GM12864 (cell line): Measurements from ENCODE around the gene PFDN6.

Experiments used
- DNase-seq: peaks from one replicate; pipeline ENCODE4 v3.0.0-alpha.2; 2011; ENCODE audit warnings: low read depth
- H3K4me3 ChIP-seq: 2 replicates; pipeline ENCODE4 v1.5.1; 2011; ENCODE audit warnings: mild to moderate bottlenecking, low read depth, low read length, control low read depth
- TF ChIP-seq, protein P1 (sequence below): IDR thresholded peaks from 2 replicates; pipeline ENCODE4 v1.5.1; 2011; ENCODE audit warnings: low read depth, mild to moderate bottlenecking, moderate library complexity, low read length, control low read depth, inconsistent platforms; ENCODE audit errors: missing control alignments

The PFDN6 gene

DNA sequence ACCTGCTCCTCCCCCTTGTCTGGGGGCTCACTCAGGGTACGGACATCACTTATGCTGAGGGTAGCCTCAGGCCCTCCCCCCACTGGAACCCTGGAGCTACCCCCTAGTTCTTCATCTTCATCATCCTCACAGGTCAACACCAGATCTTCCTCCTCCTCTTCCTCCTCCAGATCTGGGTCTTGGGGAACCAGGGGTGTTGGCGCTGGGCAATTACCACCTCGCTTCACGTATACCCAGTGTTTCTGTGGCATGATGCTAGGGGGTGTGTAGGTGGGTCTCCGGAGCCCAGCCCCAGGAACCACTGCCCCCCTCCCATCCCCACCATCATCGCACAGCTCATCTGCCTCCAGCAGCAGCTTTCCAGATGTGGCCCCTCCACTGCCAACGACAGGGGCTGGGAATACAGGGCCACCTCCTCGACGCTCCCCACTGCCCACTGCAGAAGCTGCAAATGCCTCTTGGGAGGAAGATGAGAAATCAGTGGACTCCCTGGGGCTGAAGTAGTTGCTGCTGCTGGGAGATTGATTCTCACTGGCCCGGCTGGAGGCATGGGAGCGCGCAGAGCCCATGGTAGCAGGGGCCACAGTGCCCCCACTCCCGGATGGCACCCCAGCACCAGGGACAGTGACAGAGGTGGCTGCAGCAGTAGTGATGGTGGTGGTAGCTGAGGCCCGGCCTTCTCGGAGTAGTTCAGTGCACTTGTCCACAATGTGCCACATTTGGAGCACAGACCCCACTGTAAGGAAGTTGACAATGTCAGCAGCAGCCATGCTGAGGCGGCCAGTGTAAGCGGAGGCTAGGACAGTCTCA, 26.6 kb downstream of the PFDN6 start:
- TF ChIP-seq, protein P1, sequence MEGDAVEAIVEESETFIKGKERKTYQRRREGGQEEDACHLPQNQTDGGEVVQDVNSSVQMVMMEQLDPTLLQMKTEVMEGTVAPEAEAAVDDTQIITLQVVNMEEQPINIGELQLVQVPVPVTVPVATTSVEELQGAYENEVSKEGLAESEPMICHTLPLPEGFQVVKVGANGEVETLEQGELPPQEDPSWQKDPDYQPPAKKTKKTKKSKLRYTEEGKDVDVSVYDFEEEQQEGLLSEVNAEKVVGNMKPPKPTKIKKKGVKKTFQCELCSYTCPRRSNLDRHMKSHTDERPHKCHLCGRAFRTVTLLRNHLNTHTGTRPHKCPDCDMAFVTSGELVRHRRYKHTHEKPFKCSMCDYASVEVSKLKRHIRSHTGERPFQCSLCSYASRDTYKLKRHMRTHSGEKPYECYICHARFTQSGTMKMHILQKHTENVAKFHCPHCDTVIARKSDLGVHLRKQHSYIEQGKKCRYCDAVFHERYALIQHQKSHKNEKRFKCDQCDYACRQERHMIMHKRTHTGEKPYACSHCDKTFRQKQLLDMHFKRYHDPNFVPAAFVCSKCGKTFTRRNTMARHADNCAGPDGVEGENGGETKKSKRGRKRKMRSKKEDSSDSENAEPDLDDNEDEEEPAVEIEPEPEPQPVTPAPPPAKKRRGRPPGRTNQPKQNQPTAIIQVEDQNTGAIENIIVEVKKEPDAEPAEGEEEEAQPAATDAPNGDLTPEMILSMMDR = no peak
- DNase-seq = no peak
- H3K4me3 ChIP-seq = no peak overlapping the region

DNA sequence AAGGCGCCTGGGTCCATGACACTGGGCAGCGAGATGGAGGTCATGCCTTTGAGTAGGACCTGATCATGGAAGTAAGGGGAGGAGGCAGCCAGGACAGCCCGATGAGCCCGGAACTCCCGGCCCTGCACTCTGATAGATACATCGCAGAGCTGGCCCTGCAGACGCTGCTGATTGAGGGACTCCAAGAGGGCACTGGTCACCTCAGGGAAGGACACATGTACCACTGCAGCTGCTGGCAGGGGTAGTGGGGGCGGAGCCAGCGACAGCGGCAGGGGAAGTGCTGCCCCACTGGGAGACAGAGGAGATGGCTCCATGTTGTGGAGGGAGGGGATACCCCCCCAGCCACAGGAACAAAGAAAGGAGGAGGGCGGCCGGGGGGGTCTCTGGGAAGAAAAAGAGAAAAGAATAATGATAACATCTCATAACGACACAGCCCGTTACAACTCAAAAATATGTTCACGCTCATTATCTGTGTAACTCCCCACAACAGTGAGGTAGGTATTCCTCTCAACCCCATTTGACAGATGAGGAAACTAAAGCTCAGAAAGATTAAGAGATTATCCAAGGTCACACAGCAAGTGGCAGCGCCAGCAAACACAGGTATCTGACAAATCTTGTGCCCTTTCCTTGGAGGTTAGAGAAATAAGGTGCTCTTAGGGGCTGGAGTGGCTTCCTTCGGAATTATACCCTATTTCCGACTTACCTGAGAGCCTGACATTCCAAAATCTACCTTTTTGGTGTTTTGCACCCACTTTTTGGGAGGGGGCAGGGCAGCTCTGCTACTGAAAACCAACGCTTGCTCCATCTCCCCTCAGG, 27.4 kb downstream of the PFDN6 start:
- peak overlapping the region; percentile 46 for H3K4me3 ChIP-seq
- TF ChIP-seq, protein P1 = no peak
- no peak for DNase-seq

DNA sequence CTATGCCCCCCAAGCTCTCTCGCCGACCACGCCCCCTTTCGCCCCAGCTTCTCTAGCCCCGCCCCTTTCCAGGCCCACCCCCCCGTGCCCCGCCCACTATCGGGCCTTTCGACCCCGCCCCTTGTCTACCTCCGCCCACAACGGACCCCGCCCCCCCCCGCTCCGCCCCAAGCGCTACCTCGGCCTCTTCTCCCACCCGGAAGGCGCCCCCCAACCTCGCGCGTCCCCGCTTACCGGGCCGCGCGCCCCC, 27.9 kb downstream of the PFDN6 start:
- TF ChIP-seq, protein P1 = no peak
- DNase-seq = no peak

DNA sequence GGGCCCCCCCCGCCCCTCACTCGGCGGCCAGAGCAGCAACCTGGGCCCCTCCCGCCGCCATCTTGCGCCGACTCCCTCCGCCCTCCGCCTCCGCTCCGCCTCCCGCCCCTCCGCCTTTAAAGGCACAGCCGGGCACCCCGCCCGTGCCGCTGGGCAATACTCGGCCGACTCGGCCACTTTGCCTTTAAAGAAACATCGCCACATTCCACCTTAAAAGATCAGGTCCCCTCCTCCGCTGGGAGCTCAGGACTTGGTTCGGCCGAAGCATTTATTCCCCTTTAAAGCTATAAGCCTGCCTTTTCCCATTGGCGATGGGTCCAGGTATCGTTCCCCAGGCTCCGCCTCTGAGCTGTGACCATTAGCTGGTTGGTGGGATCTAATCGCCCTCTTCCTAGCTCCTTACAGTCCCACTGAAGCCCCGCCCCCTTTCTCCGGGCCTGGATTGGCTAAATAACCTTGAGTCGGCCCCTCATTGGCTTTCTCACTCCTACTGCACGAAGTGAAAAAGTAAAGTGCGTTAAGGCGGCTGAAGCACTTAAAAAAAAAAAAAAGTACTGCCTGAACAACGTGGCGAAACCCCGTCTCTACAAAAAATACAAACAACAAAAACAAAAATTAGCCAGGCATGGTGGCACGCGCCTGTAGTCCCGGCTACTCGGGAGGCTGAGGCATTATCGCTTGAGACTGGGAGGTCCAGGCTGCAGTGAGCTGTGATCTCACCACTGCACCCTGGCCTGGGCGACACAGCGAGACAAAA, 28.4 kb downstream of the PFDN6 start, which contains the start of gene ZBTB22:
TSS of gene ZBTB22 (minus strand) at position 76 of the 757 bp plus-strand sequence. CDS start 828 bp downstream, outside the sequence.
- TF ChIP-seq, protein P1 = no peak
- peak within 1 kb of the TSS; percentile 53 for H3K4me3 ChIP-seq
- DNase-seq = peak; percentile 96

More for the DNA sequence above, 27.9 kb downstream of the PFDN6 start:
- H3K4me3 ChIP-seq = peak overlapping the region; percentile 46

DNA sequence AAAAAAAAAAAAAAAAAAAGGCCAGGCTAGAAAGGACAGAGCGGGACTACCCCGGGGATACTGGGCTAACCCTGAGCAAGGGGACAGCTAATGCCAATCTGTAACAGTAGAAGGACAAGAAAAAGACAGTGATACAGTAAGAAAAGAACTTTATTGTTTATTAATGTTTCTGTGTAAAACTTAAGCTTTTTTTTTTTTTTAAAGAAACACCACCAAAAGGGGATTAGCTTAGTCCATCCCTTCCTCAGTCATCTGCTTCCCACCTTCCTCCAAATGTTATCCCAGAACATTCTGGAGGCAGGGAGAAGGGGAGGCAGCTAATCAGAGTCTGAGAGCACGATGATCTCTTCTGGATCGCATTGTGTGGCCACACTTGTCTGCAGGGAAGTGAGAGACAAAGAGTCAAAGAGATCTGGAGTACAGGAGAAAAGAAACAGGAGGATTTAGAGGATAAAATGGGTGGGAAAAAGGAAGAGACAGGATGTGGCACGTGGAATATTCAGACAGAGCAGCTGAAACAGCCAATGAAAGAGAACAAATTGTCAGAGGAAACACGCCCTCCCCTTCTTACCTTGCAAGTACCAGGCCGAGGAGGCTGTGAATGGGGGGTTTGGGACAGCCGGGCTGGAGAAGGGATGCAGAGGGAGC, 29.1 kb downstream of the PFDN6 start:
- peak overlapping the region; percentile 34 for H3K4me3 ChIP-seq
- TF ChIP-seq, protein P1 = no peak
- no peak for DNase-seq

DNA sequence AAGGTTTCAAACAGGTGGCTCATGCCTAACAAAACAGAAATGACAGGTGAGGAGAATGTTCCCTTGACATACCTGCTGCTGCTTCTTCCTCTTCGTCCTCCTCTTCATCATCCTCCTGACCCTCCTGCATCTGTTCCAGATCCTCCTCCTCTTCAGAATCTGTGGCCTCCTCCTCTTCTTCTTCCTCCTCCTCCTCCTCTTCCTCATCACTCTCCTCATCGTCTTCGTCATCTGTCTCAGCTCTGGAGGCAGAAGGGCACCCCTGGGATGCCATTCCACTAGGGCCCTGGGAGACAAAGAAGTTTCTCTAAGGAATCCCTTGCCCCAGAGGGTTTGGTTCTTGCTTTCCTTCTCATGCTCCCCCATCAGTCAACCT, 30.5 kb downstream of the PFDN6 start:
- DNase-seq = no peak
- TF ChIP-seq, protein P1 = no peak
- H3K4me3 ChIP-seq = no peak overlapping the region
